Keratinocyte (primary cell): ENCODE data around the gene ZNF407. TPM values are rescaled to one million over a fixed set of nuclear protein-coding genes. Genes with fewer than 3 reads are reported as not detected.

Experiments
- DNase-seq: peaks from one replicate; pipeline ENCODE4 v3.0.0-alpha.2; 2011; ENCODE audit warnings: low read depth, missing footprints, low spot score
- FAIRE-seq: peaks from 2 replicates; lab custom pipeline; 2011; peaks lifted over from hg19 to GRCh38; lab: Jason Lieb, UNC
- H2AFZ ChIP-seq: 2 replicates; pipeline ENCODE4 v1.6.0; 2012; ENCODE audit warnings: low read length, control low read depth, inconsistent platforms; ENCODE audit not compliant: control insufficient read depth
- H3K27ac ChIP-seq: 2 replicates; pipeline ENCODE4 v1.5.1; 2011; ENCODE audit warnings: low read length; ENCODE audit not compliant: control insufficient read depth, insufficient read depth
- H3K27me3 ChIP-seq: 3 replicates; pipeline ENCODE4 v1.6.0; 2011; ENCODE audit warnings: low read length; ENCODE audit not compliant: control insufficient read depth, insufficient read depth; ENCODE audit errors: extremely low read depth
- H3K36me3 ChIP-seq, 2 experiments: 2 replicates in 1 of 2; 3 replicates in 1 of 2; pipeline ENCODE4 v1.5.1; 2011; ENCODE audit warnings: low read length in 2 of 2, mild to moderate bottlenecking in 1 of 2; ENCODE audit not compliant: control insufficient read depth in 2 of 2, insufficient read depth in 2 of 2; ENCODE audit errors: extremely low read depth in 1 of 2
- H3K4me1 ChIP-seq: 3 replicates; pipeline ENCODE4 v1.5.1; 2011; ENCODE audit warnings: low read length; ENCODE audit not compliant: control insufficient read depth, insufficient read depth; ENCODE audit errors: extremely low read depth
- H3K4me2 ChIP-seq: 3 replicates; pipeline ENCODE4 v1.6.0; 2011; ENCODE audit warnings: low read depth, low read length; ENCODE audit not compliant: control insufficient read depth, insufficient read depth; ENCODE audit errors: extremely low read depth
- H3K4me3 ChIP-seq, 3 experiments: fragments of 200-600 bp in 1 of 3; sonication (generic) in 1 of 3; 2 replicates in 2 of 3; 3 replicates in 1 of 3; pipeline ENCODE4 v1.5.1; 2011 to 2016; ENCODE audit warnings: low read length in 3 of 3, mild to moderate bottlenecking in 3 of 3, control low read depth in 2 of 3, inconsistent platforms in 1 of 3, low read depth in 1 of 3, mixed read lengths in 1 of 3, mixed run types in 1 of 3, moderate library complexity in 1 of 3; ENCODE audit not compliant: control insufficient read depth in 2 of 3, insufficient read depth in 2 of 3; ENCODE audit errors: extremely low read depth in 1 of 3
- H3K79me2 ChIP-seq: 2 replicates; pipeline ENCODE4 v1.6.0; 2012; ENCODE audit warnings: low read length; ENCODE audit not compliant: control insufficient read depth, insufficient read depth
- H3K9ac ChIP-seq: 3 replicates; pipeline ENCODE4 v1.6.0; 2011; ENCODE audit warnings: low read length; ENCODE audit not compliant: control insufficient read depth, insufficient read depth; ENCODE audit errors: extremely low read depth
- H3K9me1 ChIP-seq: 3 replicates; pipeline ENCODE4 v1.6.0; 2011; ENCODE audit warnings: low read length; ENCODE audit not compliant: control insufficient read depth, insufficient read depth; ENCODE audit errors: extremely low read depth
- H3K9me3 ChIP-seq: 2 replicates; pipeline ENCODE4 v1.5.1; 2012; ENCODE audit warnings: low read depth, low read length; ENCODE audit not compliant: control insufficient read depth
- H4K20me1 ChIP-seq: 3 replicates; pipeline ENCODE4 v1.6.0; 2011; ENCODE audit warnings: low read length; ENCODE audit not compliant: control insufficient read depth, insufficient read depth; ENCODE audit errors: extremely low read depth
- CTCF ChIP-seq, 3 experiments: IDR thresholded peaks in 1 of 3; conservative IDR thresholded peaks in 1 of 3; optimal IDR thresholded peaks in 1 of 3; 2 replicates in 2 of 3; 3 replicates in 1 of 3; pipeline versions ENCODE3 to v1.5.1; 2011; ENCODE audit warnings: low read length in 3 of 3, mild to moderate bottlenecking in 3 of 3, moderate library complexity in 2 of 3, control low read depth in 1 of 3, inconsistent platforms in 1 of 3; ENCODE audit not compliant: insufficient read depth in 2 of 3; ENCODE audit errors: extremely low read depth in 1 of 3
- EZH2 ChIP-seq: IDR thresholded peaks from one replicate; pipeline ENCODE4 v1.6.1; 2012; ENCODE audit warnings: inconsistent platforms, mild to moderate bottlenecking, low read length, moderate library complexity
- dilution Hi-C: fragments of 300-500 bp; cut with MboI; formaldehyde crosslinking; loops from one replicate; pipeline ENCODE4 v1.7.0; 2020; ENCODE audit warnings: low sequenced_read_pairs; ENCODE audit not compliant: extremely low pct_ligation_motif_present
- polyA plus RNA-seq, 5 experiments: library from polyadenylated mRNA; depleted of rRNA in 3 of 5; stranded (reverse) in 3 of 5; stranded (forward) in 1 of 5; unstranded in 1 of 5; fragments of >200 nt; gene quantifications; 1 replicate in 1 of 5; 2 replicates in 3 of 5; 3 replicates in 1 of 5; pipeline versions ENCODE4 v1.2.1 to v1.2.3, GENCODE V29; 2011 to 2012; ENCODE audit warnings: missing spikeins in 2 of 5, low read depth in 1 of 5, low replicate concordance in 1 of 5

The ZNF407 gene
- polyA plus RNA-seq, 1 donor (not counting 4 experiments of a cell fraction or from before 2014, with no cell fraction given): 3.8 TPM

- Histone ChIP-seq H2AFZ (no peak overlapping the region), H3K4me3 (no peak overlapping the region), H3K9me3 (no peaks in the 10 kb centered on the region), H3K79me2 (no peaks in the 10 kb centered on the region), H3K4me2 (no peak overlapping the region), H3K9me1 (no peaks in the 10 kb centered on the region), H3K9ac (no peak overlapping the region), H3K27ac (no peak overlapping the region), H4K20me1 (no peaks in the 10 kb centered on the region), H3K27me3 (no peaks in the 10 kb centered on the region), H3K36me3 (no peaks in the 10 kb centered on the region), H3K4me1 (no peaks in the 10 kb centered on the region)
- FAIRE-seq: no peak
- dilution Hi-C loops: no loop called here
- TF ChIP-seq EZH2: no peak
- DNase-seq: no peak
Observed at GRCh38 chr18:75051757-75052156, 454.1 kb downstream of the ZNF407 start.

GRCh38 chr18:75052475-75052874, 454.8 kb downstream of the ZNF407 start:
- Histone ChIP-seq H3K9ac (no peak overlapping the region), H3K27me3 (no peaks in the 10 kb centered on the region), H3K9me3 (no peaks in the 10 kb centered on the region), H3K79me2 (no peaks in the 10 kb centered on the region), H3K4me3 (no peak overlapping the region), H3K36me3 (no peaks in the 10 kb centered on the region), H4K20me1 (no peaks in the 10 kb centered on the region), H3K4me2 (no peak overlapping the region), H2AFZ (no peak overlapping the region), H3K4me1 (no peaks in the 10 kb centered on the region), H3K27ac (no peak overlapping the region), H3K9me1 (no peaks in the 10 kb centered on the region)
- no peak for DNase-seq
- TF ChIP-seq EZH2: no peak
- TF ChIP-seq CTCF (optimal IDR thresholded peaks at IDR 0.05 in 1 of 3, IDR thresholded peaks at IDR 0.05 in 1 of 3, conservative IDR thresholded peaks at IDR 0.05 in 1 of 3; ENCODE audit: extremely low read depth in 1 of 3, insufficient read depth in 2 of 3, low read length in 3 of 3): no peak
- dilution Hi-C loops: no loop called here
- FAIRE-seq: no peak

- Histone ChIP-seq H3K27ac (no peak overlapping the region), H3K27me3 (no peaks in the 10 kb centered on the region), H2AFZ (no peak overlapping the region), H3K9me1 (no peaks in the 10 kb centered on the region), H3K36me3 (no peaks in the 10 kb centered on the region), H3K4me3 (no peak overlapping the region), H3K4me1 (no peaks in the 10 kb centered on the region), H3K9me3 (no peaks in the 10 kb centered on the region), H3K4me2 (no peak overlapping the region), H4K20me1 (no peaks in the 10 kb centered on the region), H3K79me2 (no peaks in the 10 kb centered on the region), H3K9ac (no peak overlapping the region)
- DNase-seq (no peak), FAIRE-seq (no peak)
- TF ChIP-seq CTCF (optimal IDR thresholded peaks at IDR 0.05 in 1 of 3, IDR thresholded peaks at IDR 0.05 in 1 of 3, conservative IDR thresholded peaks at IDR 0.05 in 1 of 3; ENCODE audit: extremely low read depth in 1 of 3, insufficient read depth in 2 of 3, low read length in 3 of 3) (no peak), EZH2 (no peak)
- dilution Hi-C loops: no loop called here
Observed at GRCh38 chr18:75053028-75053629, 455.5 kb downstream of the ZNF407 start.
